ENCODE data around the gene ANXA3. TPM values are rescaled to one million over a fixed set of nuclear protein-coding genes. Genes with fewer than 3 reads are reported as not detected.

ANXA3 gene
- polyA plus RNA-seq, 3 donors = 0.31 to 0.64 (median 0.55) TPM

GRCh38 chr4:78627046-78627965 is 75.7 kb downstream of the ANXA3 start:
- H3K36me3 ChIP-seq (replicated peaks in 1 of 2; ENCODE audit: control insufficient read depth in 1 of 2, insufficient read depth in 2 of 2, low read length in 2 of 2) = no peaks in the 10 kb centered on the region
- no peaks in the 10 kb centered on the region for H3K27me3 ChIP-seq (ENCODE audit: control insufficient read depth in 2 of 2, insufficient read depth in 2 of 2, low read length in 2 of 2)
- Mint-ChIP-seq H3K4me1 (peaks cover 46% of the 10 kb centered on the region), H3K9me3 (peaks cover 0 to 3% (median 0%) of the 10 kb centered on the region in 7 donors), H3K36me3 (no peaks in the 10 kb centered on the region), H3K27me3 (ENCODE audit: low read depth in 3 of 3) (peaks cover 0 to 3% (median 0%) of the 10 kb centered on the region in 3 donors), H3K4me3 (no peak overlapping the region), H3K27ac (peak overlapping the region in 1 of 7 donors; percentile 73)
- no peaks in the 10 kb centered on the region for H4K20me1 ChIP-seq (ENCODE audit: insufficient read depth, low read length)
- H3K9ac ChIP-seq (ENCODE audit: insufficient read depth, low read length, poor library complexity, severe bottlenecking) = no peak overlapping the region
- H2AFZ ChIP-seq (ENCODE audit: insufficient read depth, low read depth, low read length, poor library complexity, severe bottlenecking) = no peak overlapping the region
- WGBS (ENCODE audit: insufficient coverage) = no CpG with 5 or more reads among the region's 3 CpGs
- no peak overlapping the region for H3K4me3 ChIP-seq (replicated peaks in 1 of 3; ENCODE audit: low read depth in 2 of 3, low read length in 3 of 3)
- peaks cover 28 to 37% of the 10 kb centered on the region in 2 donors for H3K4me1 ChIP-seq (ENCODE audit: control insufficient read depth in 1 of 2, insufficient read depth in 2 of 2, low read length in 2 of 2)
- no peak for DNase-seq
- no peaks in the 10 kb centered on the region for H3K79me2 ChIP-seq (ENCODE audit: insufficient read depth, low read length)
- H3K4me2 ChIP-seq (replicated peaks; ENCODE audit: extremely low read depth, low read length, poor library complexity, severe bottlenecking) = no peak overlapping the region
- TF ChIP-seq CTCF (IDR thresholded peaks at IDR 0.05) = no peak
- H3K27ac ChIP-seq (ENCODE audit: low read depth in 1 of 2, low read length in 2 of 2) = no peak overlapping the region
- intact Hi-C loops (cut with micrococcal nuclease) = no loop called here
- H3K9me3 ChIP-seq (replicated peaks in 1 of 2; ENCODE audit: control insufficient read depth in 1 of 2, insufficient read depth in 1 of 2, low read length in 2 of 2) = no peaks in the 10 kb centered on the region

GRCh38 chr4:78627966-78628678 is 76.6 kb downstream of the ANXA3 start:
- Histone ChIP-seq H3K4me2 (replicated peaks; ENCODE audit: extremely low read depth, low read length, poor library complexity, severe bottlenecking) (no peak overlapping the region), H3K4me1 (ENCODE audit: control insufficient read depth in 1 of 2, insufficient read depth in 2 of 2, low read length in 2 of 2) (peaks cover 28 to 37% of the 10 kb centered on the region in 2 donors), H3K27me3 (ENCODE audit: control insufficient read depth in 2 of 2, insufficient read depth in 2 of 2, low read length in 2 of 2) (no peaks in the 10 kb centered on the region), H3K79me2 (ENCODE audit: insufficient read depth, low read length) (no peaks in the 10 kb centered on the region), H4K20me1 (ENCODE audit: insufficient read depth, low read length) (no peaks in the 10 kb centered on the region), H3K36me3 (replicated peaks in 1 of 2; ENCODE audit: control insufficient read depth in 1 of 2, insufficient read depth in 2 of 2, low read length in 2 of 2) (no peaks in the 10 kb centered on the region), H3K4me3 (replicated peaks in 1 of 3; ENCODE audit: low read depth in 2 of 3, low read length in 3 of 3) (no peak overlapping the region), H3K9me3 (replicated peaks in 1 of 2; ENCODE audit: control insufficient read depth in 1 of 2, insufficient read depth in 1 of 2, low read length in 2 of 2) (no peaks in the 10 kb centered on the region), H2AFZ (ENCODE audit: insufficient read depth, low read depth, low read length, poor library complexity, severe bottlenecking) (no peak overlapping the region), H3K9ac (ENCODE audit: insufficient read depth, low read length, poor library complexity, severe bottlenecking) (no peak overlapping the region), H3K27ac (ENCODE audit: low read depth in 1 of 2, low read length in 2 of 2) (no peak overlapping the region)
- WGBS (ENCODE audit: insufficient coverage) = no CpG with 5 or more reads among the region's 4 CpGs
- Mint-ChIP-seq H3K4me3 (no peak overlapping the region), H3K27ac (no peak overlapping the region), H3K27me3 (ENCODE audit: low read depth in 3 of 3) (peaks cover 0 to 3% (median 0%) of the 10 kb centered on the region in 3 donors), H3K36me3 (no peaks in the 10 kb centered on the region), H3K4me1 (peaks cover 46% of the 10 kb centered on the region), H3K9me3 (peaks cover 0 to 3% (median 0%) of the 10 kb centered on the region in 7 donors)
- intact Hi-C loops (cut with micrococcal nuclease) = no loop called here
- no peak for TF ChIP-seq CTCF (IDR thresholded peaks at IDR 0.05)
- no peak for DNase-seq
